GM12878 (cell line): ENCODE measurements around the gene CCDC181. TPM values are rescaled to one million over a fixed set of nuclear protein-coding genes. Genes with fewer than 3 reads are reported as not detected.

Experiments used
- ATAC-seq: fragments of 200-7000 bp; cut with Tn5 transposase; 3 replicates; pipeline ENCODE4 v1.9.1; 2020; ENCODE audit warnings: mild to moderate bottlenecking, moderate library complexity
- BruUV-seq: library from RNA; stranded (reverse); fragments of 400-500 nt; replicated peaks from 2 replicates; lab custom pipeline; 2021; lab: Mats Ljungman, UMichigan
- CTCF ChIA-PET: fragments of 300-600 bp; sonication (Branson Sonifier 250); formaldehyde crosslinking; extraction: SDS; loops from one replicate; lab custom pipeline; 2021; ENCODE audit warnings: inconsistent platforms; lab: Yijun Ruan, JAX
- POLR2A ChIA-PET: fragments of 350-600 bp; formaldehyde crosslinking; extraction: SDS; loops from one replicate; lab custom pipeline; 2021; ENCODE audit warnings: inconsistent platforms; lab: Charles Lee
- RAD21 ChIA-PET: fragments of 300-600 bp; sonication (Branson Sonifier 250); formaldehyde crosslinking; loops from one replicate; lab custom pipeline; 2023; ENCODE audit warnings: antibody characterized with exemption; ENCODE audit not compliant: unreplicated experiment; lab: Charles Lee
- SMC1A ChIA-PET: fragments of 300-600 bp; sonication (Branson Sonifier 250); formaldehyde crosslinking; loops from one replicate; lab custom pipeline; 2023; ENCODE audit not compliant: unreplicated experiment, uncharacterized antibody; lab: Charles Lee
- DNase-seq: peaks from one replicate; pipeline ENCODE4 v3.0.0-alpha.2; 2011; ENCODE audit warnings: low read depth, low spot score
- FAIRE-seq: peaks from 3 replicates; lab custom pipeline; 2011; peaks lifted over from hg19 to GRCh38; lab: Jason Lieb, UNC
- H2AFZ ChIP-seq: 2 replicates; pipeline ENCODE4 v1.6.0; 2011; ENCODE audit warnings: low read depth, low read length, control low read depth; ENCODE audit not compliant: control insufficient read depth
- H3K27ac ChIP-seq: 2 replicates; pipeline ENCODE4 v1.5.1; 2011; ENCODE audit warnings: control low read depth; ENCODE audit not compliant: control insufficient read depth, insufficient read depth
- H3K27me3 ChIP-seq, 2 experiments: replicated peaks in 1 of 2; 2 replicates each; pipeline versions ENCODE4 v1.6.0 to v1.6.1; 2011; ENCODE audit warnings: low read length in 1 of 2; ENCODE audit not compliant: control insufficient read depth in 2 of 2, insufficient read depth in 2 of 2
- H3K36me3 ChIP-seq, 2 experiments: 2 replicates each; pipeline ENCODE4 v1.5.1; 2011; ENCODE audit warnings: low read length in 1 of 2; ENCODE audit not compliant: control insufficient read depth in 2 of 2, insufficient read depth in 2 of 2
- H3K4me1 ChIP-seq: 2 replicates; pipeline ENCODE4 v1.6.1; 2011; ENCODE audit warnings: mild to moderate bottlenecking, low read length, moderate library complexity, mixed read lengths; ENCODE audit not compliant: control insufficient read depth, insufficient read depth
- H3K4me2 ChIP-seq: 2 replicates; pipeline ENCODE4 v1.6.0; 2011; ENCODE audit warnings: control low read depth; ENCODE audit not compliant: control insufficient read depth, insufficient read depth
- H3K4me3 ChIP-seq: fragments of 200-600 bp; sonication (generic); 2 replicates; pipeline ENCODE4 v1.5.1; 2016
- H3K79me2 ChIP-seq: 2 replicates; pipeline ENCODE4 v1.6.0; 2011; ENCODE audit warnings: low read length; ENCODE audit not compliant: control insufficient read depth, insufficient read depth
- H3K9ac ChIP-seq: 2 replicates; pipeline ENCODE4 v1.8.0; 2011; ENCODE audit warnings: low read length, control low read depth, mixed read lengths; ENCODE audit not compliant: control insufficient read depth, insufficient read depth
- H3K9me3 ChIP-seq: replicated peaks from 3 replicates; pipeline ENCODE4 v1.5.1; 2011; ENCODE audit warnings: mild to moderate bottlenecking, low read length; ENCODE audit not compliant: control insufficient read depth, insufficient read depth
- H4K20me1 ChIP-seq: 2 replicates; pipeline ENCODE4 v1.6.0; 2011; ENCODE audit not compliant: control insufficient read depth, insufficient read depth
- ATF3 ChIP-seq: IDR thresholded peaks from 2 replicates; pipeline ENCODE4 v1.6.1; 2011; ENCODE audit warnings: low read depth, mild to moderate bottlenecking, low read length, moderate library complexity, borderline replicate concordance; ENCODE audit errors: extremely low read depth
- BCL3 ChIP-seq: IDR thresholded peaks from 2 replicates; pipeline ENCODE4 v1.6.1; 2011; ENCODE audit warnings: borderline replicate concordance, low read depth, mild to moderate bottlenecking, moderate library complexity, low read length; ENCODE audit not compliant: insufficient read depth, poor library complexity, severe bottlenecking
- BHLHE40 ChIP-seq, 2 experiments: fragments of 450-650 bp in 1 of 2; IDR thresholded peaks; 2 replicates each; pipeline ENCODE4 v1.6.1; 2011 to 2017; ENCODE audit warnings: low read depth in 2 of 2, borderline replicate concordance in 1 of 2, improper control_type of control experiment in 1 of 2, low read length in 1 of 2, mild to moderate bottlenecking in 1 of 2
- CHD4 ChIP-seq: fragments of 200-600 bp; sonication (generic); IDR thresholded peaks from 2 replicates; pipeline ENCODE4 v1.6.1; 2016; ENCODE audit warnings: mild to moderate bottlenecking
- ETV6 ChIP-seq, 2 experiments: fragments of 450-650 bp in 1 of 2; IDR thresholded peaks in 1 of 2; conservative IDR thresholded peaks in 1 of 2; 2 replicates each; pipeline ENCODE4 v1.6.1; 2014; ENCODE audit warnings: antibody characterized with exemption in 1 of 2, borderline replicate concordance in 1 of 2, low read depth in 1 of 2, mild to moderate bottlenecking in 1 of 2, moderate library complexity in 1 of 2
- FOXM1 ChIP-seq: IDR thresholded peaks from 2 replicates; pipeline ENCODE4 v1.6.1; 2012; ENCODE audit warnings: low read depth, mild to moderate bottlenecking, inconsistent platforms, low read length, moderate library complexity
- IKZF2 ChIP-seq, 2 experiments: fragments of 450-650 bp; IDR thresholded peaks; 2 replicates each; pipeline ENCODE4 v1.6.1; 2017; ENCODE audit warnings: mild to moderate bottlenecking in 2 of 2, moderate library complexity in 2 of 2
- JUND ChIP-seq: IDR thresholded peaks from 2 replicates; pipeline ENCODE4 v1.6.1; 2012; ENCODE audit warnings: low read depth, mild to moderate bottlenecking, low read length, improper control_type of control experiment, moderate library complexity
- LARP7 ChIP-seq: fragments of 450-650 bp; IDR thresholded peaks from 2 replicates; pipeline ENCODE4 v1.6.1; 2017; ENCODE audit warnings: mild to moderate bottlenecking
- NFYB ChIP-seq: IDR thresholded peaks from 2 replicates; pipeline ENCODE4 v1.6.1; 2011; ENCODE audit warnings: low read depth, mild to moderate bottlenecking, low read length, improper control_type of control experiment, moderate library complexity; ENCODE audit not compliant: insufficient read depth
- POLR2A ChIP-seq: IDR thresholded peaks from 2 replicates; pipeline ENCODE4 v1.6.1; 2011; ENCODE audit warnings: low read depth, mild to moderate bottlenecking, low read length
- POLR2AphosphoS2 ChIP-seq: IDR thresholded peaks from 2 replicates; pipeline ENCODE4 v1.6.1; 2011; ENCODE audit warnings: low read depth, mild to moderate bottlenecking, low read length, improper control_type of control experiment, moderate library complexity
- SMAD1 ChIP-seq: fragments of 450-650 bp; IDR thresholded peaks from 2 replicates; pipeline ENCODE4 v1.6.1; 2018; ENCODE audit warnings: mild to moderate bottlenecking, low read depth; ENCODE audit not compliant: partially characterized antibody
- SPI1 ChIP-seq: IDR thresholded peaks from 2 replicates; pipeline ENCODE4 v1.6.1; 2011; ENCODE audit warnings: low read depth, mild to moderate bottlenecking, low read length, moderate library complexity, borderline replicate concordance; ENCODE audit not compliant: insufficient read depth
- WGBS: methylation state at CpG from one replicate; pipeline ENCODE4 v1.1.6; 2016; ENCODE audit warnings: low lambda C conversion rate; ENCODE audit not compliant: insufficient replicate concordance, insufficient coverage; ENCODE audit errors: missing lambda C conversion rate; 5-methylcytosine and 5-hydroxymethylcytosine counted together
- in situ Hi-C: fragments of 300-500 bp; cut with MboI; formaldehyde crosslinking; loops from 9 replicates; pipeline ENCODE4 v1.14.3; 2018; ENCODE audit warnings: mixed read lengths
- intact Hi-C: fragments of 100-400 bp; cut with micrococcal nuclease; formaldehyde crosslinking; loops from one replicate; pipeline ENCODE4 v1.14.2; 2022; ENCODE audit not compliant: unreplicated experiment
- polyA plus RNA-seq, 11 experiments: library from polyadenylated mRNA; depleted of rRNA in 4 of 11; unstranded in 6 of 11; stranded (reverse) in 5 of 11; fragments of >200 nt; fragmentation: Nextera tagmentation in 4 of 11; fragmentation: Illumina TruSeq in 1 of 11; extraction: Ambion mirVana in 4 of 11; extraction: Trizol in 1 of 11; gene quantifications; 1 replicate in 1 of 11; 2 replicates in 10 of 11; pipeline versions ENCODE4 v1.2.1 to v1.2.3, GENCODE V29; 2011 to 2016; ENCODE audit warnings: inconsistent platforms in 2 of 11, missing spikeins in 2 of 11, low read depth in 1 of 11
- total RNA-seq, 4 experiments: library from RNA; depleted of rRNA in 3 of 4; stranded (reverse); fragments of >200 nt in 3 of 4; fragmentation: Illumina TruSeq in 1 of 4; extraction: Trizol in 1 of 4; gene quantifications; 2 replicates each; pipeline versions ENCODE4 v1.2.1 to v1.2.3, GENCODE V29; 2013 to 2021

Gene CCDC181
- total and polyA plus RNA-seq, 10 of the 15 experiments (the other 5 are each of a cell fraction or from before 2014, with no cell fraction given): not detected

DNA sequence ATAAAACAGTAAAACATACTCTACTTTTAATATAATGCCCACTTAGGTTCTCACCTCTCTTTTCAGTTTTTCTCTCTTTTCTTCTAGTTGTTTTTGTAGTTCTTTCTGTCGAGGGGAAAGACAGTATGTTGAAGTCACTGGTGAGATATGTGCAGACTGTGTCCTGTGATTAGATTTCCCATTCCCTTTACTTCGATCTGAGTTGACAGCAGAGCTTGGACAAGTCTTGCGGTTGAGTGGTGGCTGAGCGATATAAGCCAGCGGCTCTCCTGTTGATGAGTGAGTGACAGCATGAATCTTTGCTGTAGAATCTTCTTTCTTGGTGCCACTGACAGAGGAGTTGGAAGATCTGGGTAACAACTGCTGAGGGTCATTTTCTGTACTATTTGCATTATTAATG, 6.0 kb downstream of the CCDC181 start:
- Histone ChIP-seq H2AFZ (no peak overlapping the region), H3K27ac (no peak overlapping the region), H4K20me1 (no peaks in the 10 kb centered on the region), H3K9me3 (no peaks in the 10 kb centered on the region), H3K4me3 (no peak overlapping the region), H3K79me2 (no peaks in the 10 kb centered on the region), H3K9ac (no peak overlapping the region), H3K27me3 (no peaks in the 10 kb centered on the region), H3K4me2 (no peak overlapping the region), H3K4me1 (no peaks in the 10 kb centered on the region), H3K36me3 (no peaks in the 10 kb centered on the region)
- BruUV-seq: no TSS peak
- RAD21 ChIA-PET: no interaction called here
- POLR2A ChIA-PET: no interaction called here
- 58% methylated on average over 5 of the region's 5 CpGs for WGBS
- intact Hi-C loops: no loop called here
- ATAC-seq (no peak), FAIRE-seq (no peak), DNase-seq (no peak)
- CTCF ChIA-PET: no interaction called here
- TF ChIP-seq LARP7 (no peak), POLR2A (no peak), IKZF2 (IDR thresholded peaks at IDR 0.05) (no peak), BHLHE40 (IDR thresholded peaks at IDR 0.05; ENCODE audit: borderline replicate concordance in 1 of 2, low read depth in 2 of 2, low read length in 1 of 2) (no peak), POLR2AphosphoS2 (no peak), ATF3 (no peak), SMAD1 (no peak), SPI1 (no peak), ETV6 (conservative IDR thresholded peaks at IDR 0.05 in 1 of 2, IDR thresholded peaks at IDR 0.05 in 1 of 2; ENCODE audit: borderline replicate concordance in 1 of 2, low read depth in 1 of 2) (no peak), BCL3 (no peak), NFYB (no peak), FOXM1 (no peak), CHD4 (no peak), JUND (no peak)
- SMC1A ChIA-PET: no interaction called here
- in situ Hi-C loops: no loop called here
